Pancreas (tissue), 10 donors: ENCODE results near the gene SIX1. TPM values are rescaled to one million over a fixed set of nuclear protein-coding genes. Genes with fewer than 3 reads are reported as not detected.

ENCODE experiments used
- ATAC-seq, 4 donors: fragments of 200-7000 bp; cut with Tn5 transposase; one replicate each; pipeline versions ENCODE4 v1.8.0 to v1.9.1; 2020; ENCODE audit warnings: mild to moderate bottlenecking in 4 of 4, moderate library complexity in 4 of 4
- DNase-seq, 6 donors: peaks; one replicate each; pipeline ENCODE4 v3.0.0-alpha.2; 2020
- FAIRE-seq: peaks from 2 replicates; lab custom pipeline; 2012; peaks lifted over from hg19 to GRCh38; lab: Jason Lieb, UNC
- H3K27ac ChIP-seq, 4 donors: fragments of 200-600 bp; sonication (generic); 1 replicate in 3 of 4; 2 replicates in 1 of 4; pipeline versions ENCODE4 v1.5.0 to v1.8.0; 2020
- H3K27me3 ChIP-seq, 4 donors: fragments of 200-600 bp; one replicate each; pipeline ENCODE4 v1.8.0; 2021
- H3K36me3 ChIP-seq, 3 donors: fragments of 200-600 bp; sonication (generic) in 1 of 3; one replicate each; pipeline versions ENCODE4 v1.5.0 to v1.8.0; 2020 to 2021
- H3K4me1 ChIP-seq, 3 donors: fragments of 200-600 bp; one replicate each; pipeline ENCODE4 v1.8.0; 2021
- H3K4me3 ChIP-seq, 4 donors: fragments of 200-600 bp; sonication (generic) in 2 of 4; one replicate each; pipeline versions ENCODE4 v1.5.0 to v1.8.0; 2020 to 2021
- H3K9me3 ChIP-seq, 4 donors: fragments of 200-600 bp; one replicate each; pipeline ENCODE4 v1.8.0; 2021
- WGBS, 2 donors: extraction: QIAGEN DNeasy Blood & Tissue Kit; methylation state at CpG; one replicate each; pipeline ENCODE4 v1.1.7; 2013; 5-methylcytosine and 5-hydroxymethylcytosine counted together
- intact Hi-C, 3 donors: fragments of 100-400 bp; cut with DNase I; formaldehyde crosslinking; loops; one replicate each; pipeline versions ENCODE4 v1.11.1 to v1.14.2; 2022
- polyA plus RNA-seq, 2 donors: library from polyadenylated mRNA; stranded (reverse); fragments of 200-250 nt; gene quantifications; one replicate each; pipeline ENCODE4 v1.2.3, GENCODE V29; 2013
- total RNA-seq, 6 donors: library from RNA; stranded (reverse); fragmentation: NEBNext Ultra II Directional in 4 of 6; extraction: Animal tissue kit (Norgen Biotek cat#: 25700) in 4 of 6; gene quantifications; one replicate each; pipeline versions ENCODE4 v1.2.1 to v1.2.4, GENCODE V29; 2021 to 2023
- TF ChIP-seq, protein P1 (sequence below), 4 donors: fragments of 200-600 bp; sonication (generic) in 3 of 4; IDR thresholded peaks; one replicate each; pipeline versions ENCODE4 v1.5.0 to v1.8.0; 2021; ENCODE audit warnings: antibody characterized with exemption in 4 of 4
- donor health status: healthy with polysubstance abuse.
- donor health status: DM: no; HTN: no; CAD: no; lungs with moderate emphysema.
- donor health status: DM: no; HTN: no; CAD: no.
- donor health status: control.
- donor health status: control.
- donor health status: Bipolar disorder and iron deficiency.
- donor health status: DM: yes; HTN: yes; CAD: no.
- donor health status: DM: no; HTN: no; CAD: no.
- donor health status: DM: no; HTN: no; CAD: no.
- donor health status: DM: yes; HTN: yes; CAD: no.

SIX1 gene
- total and polyA plus RNA-seq, 8 donors = 0.06 to 0.09 (median 0.07) TPM; not detected in 4

DNA sequence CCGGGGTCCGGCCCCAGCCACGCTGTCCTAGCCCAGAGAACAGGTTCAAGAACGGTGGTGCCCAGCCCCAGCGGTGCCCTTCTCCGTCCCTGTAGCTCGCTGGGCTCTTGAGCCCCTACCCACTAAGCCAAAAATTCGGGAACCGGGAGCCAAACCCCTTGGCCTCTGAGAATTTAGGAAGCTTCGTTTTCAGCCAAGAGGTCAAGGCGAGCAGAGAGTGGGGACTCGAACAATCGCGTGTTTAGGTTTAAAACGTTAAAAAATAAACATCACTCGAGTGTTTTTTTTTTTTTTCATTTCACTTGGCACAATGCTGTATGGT, 6.2 kb downstream of the SIX1 start:
- Histone ChIP-seq H3K4me3 (no peak overlapping the region), H3K4me1 (peaks cover 0 to 9% (median 2%) of the 10 kb centered on the region in 3 donors), H3K27me3 (peaks cover 32 to 95% (median 59%) of the 10 kb centered on the region in 4 donors), H3K36me3 (no peaks in the 10 kb centered on the region), H3K9me3 (no peaks in the 10 kb centered on the region), H3K27ac (no peak overlapping the region)
- DNase-seq (no peak), FAIRE-seq (no peak), ATAC-seq (no peak)
- TF ChIP-seq, protein P1, sequence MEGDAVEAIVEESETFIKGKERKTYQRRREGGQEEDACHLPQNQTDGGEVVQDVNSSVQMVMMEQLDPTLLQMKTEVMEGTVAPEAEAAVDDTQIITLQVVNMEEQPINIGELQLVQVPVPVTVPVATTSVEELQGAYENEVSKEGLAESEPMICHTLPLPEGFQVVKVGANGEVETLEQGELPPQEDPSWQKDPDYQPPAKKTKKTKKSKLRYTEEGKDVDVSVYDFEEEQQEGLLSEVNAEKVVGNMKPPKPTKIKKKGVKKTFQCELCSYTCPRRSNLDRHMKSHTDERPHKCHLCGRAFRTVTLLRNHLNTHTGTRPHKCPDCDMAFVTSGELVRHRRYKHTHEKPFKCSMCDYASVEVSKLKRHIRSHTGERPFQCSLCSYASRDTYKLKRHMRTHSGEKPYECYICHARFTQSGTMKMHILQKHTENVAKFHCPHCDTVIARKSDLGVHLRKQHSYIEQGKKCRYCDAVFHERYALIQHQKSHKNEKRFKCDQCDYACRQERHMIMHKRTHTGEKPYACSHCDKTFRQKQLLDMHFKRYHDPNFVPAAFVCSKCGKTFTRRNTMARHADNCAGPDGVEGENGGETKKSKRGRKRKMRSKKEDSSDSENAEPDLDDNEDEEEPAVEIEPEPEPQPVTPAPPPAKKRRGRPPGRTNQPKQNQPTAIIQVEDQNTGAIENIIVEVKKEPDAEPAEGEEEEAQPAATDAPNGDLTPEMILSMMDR (IDR thresholded peaks at IDR 0.05) = no peak
- WGBS, 2 donors = 10 to 15% methylated on average over 16 of the region's 16 CpGs
- intact Hi-C loops = no loop called here

DNA sequence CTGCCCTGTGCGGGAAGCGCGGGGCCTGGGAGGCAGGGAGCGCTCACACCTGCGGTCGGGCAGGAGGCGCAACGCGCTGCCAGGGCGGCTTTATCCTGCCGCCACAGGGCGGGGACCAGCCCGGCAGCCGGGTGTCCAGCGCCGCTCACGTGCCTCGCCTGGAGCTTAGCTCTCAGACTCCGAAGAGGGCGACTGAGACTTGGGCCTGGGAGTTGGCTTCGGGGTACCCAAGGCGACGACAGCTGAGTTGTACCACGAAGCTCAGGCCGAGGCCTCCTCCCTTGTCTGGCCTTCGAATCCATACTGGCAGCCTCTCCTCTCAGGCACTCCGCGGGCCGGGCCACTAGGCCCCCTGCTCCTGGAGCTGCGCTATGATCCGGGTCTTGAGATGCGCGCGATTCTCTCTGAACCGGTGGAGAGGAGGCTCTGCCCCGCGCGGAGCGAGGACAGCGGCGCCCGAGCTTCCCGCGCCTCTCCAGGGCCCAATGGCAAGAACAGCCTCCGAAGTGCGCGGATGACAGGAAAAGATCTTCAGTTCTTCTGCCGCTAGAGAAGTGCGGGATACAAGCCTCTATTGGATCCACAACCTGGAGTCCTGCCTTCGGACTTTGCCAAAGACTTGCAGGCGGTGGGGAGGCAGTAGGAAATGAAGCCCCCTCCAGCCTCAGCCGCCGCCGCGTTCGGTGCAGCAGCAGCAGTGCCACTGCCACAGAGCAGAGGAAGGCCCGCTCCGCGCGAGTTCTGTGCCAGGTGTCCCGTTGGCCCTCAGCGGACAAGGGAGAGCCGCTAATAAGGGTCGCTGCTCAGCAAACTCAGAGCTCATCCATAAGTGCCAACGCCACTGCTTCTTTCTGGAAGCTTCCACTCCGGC, 6.8 kb downstream of the SIX1 start:
- ATAC-seq (peak; percentile 55 to 79 (median 74)), FAIRE-seq (no peak), DNase-seq (peak in 3 of 6 donors; percentile 34 to 67 (median 60))
- Histone ChIP-seq H3K27me3 (peaks cover 32 to 95% (median 60%) of the 10 kb centered on the region in 4 donors), H3K4me3 (peak overlapping the region in 2 of 4 donors; percentile 9 to 13), H3K27ac (no peak overlapping the region), H3K9me3 (no peaks in the 10 kb centered on the region), H3K36me3 (no peaks in the 10 kb centered on the region), H3K4me1 (peaks cover 0 to 7% (median 3%) of the 10 kb centered on the region in 3 donors)
- TF ChIP-seq, protein P1 (IDR thresholded peaks at IDR 0.05) = no peak
- WGBS, 2 donors = 8 to 10% methylated on average over 66 of the region's 66 CpGs
- intact Hi-C loops = no loop called here

DNA sequence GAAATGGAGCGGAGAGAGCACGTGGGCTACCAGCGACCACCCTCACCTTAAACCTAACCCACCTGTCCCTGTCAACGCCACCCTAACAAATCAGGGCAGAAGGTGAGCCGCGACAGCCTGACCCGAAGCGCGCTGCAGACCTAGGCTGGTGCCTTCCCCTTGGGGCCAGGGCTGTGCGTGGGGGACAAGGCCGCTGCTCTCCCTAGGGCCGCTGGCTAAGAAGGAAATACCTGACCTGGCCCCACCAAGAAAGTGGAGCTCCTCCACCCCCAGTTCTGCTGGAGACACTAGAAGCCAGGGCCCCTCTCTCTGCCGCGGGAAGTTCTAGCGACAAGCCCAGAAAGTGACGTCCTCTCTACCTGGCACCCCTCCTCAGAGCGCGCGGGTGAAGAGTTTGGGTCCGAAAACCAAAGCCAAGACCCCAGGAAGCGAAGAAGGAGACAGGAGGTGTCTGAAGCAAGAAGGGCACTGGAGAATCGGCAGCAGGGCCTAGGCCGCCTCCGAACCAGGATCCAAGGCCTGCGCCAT, 7.5 kb downstream of the SIX1 start:
- Histone ChIP-seq H3K4me3 (peak overlapping the region in 2 of 4 donors; percentile 9 to 13), H3K36me3 (no peaks in the 10 kb centered on the region), H3K27ac (no peak overlapping the region), H3K27me3 (peaks cover 32 to 95% (median 60%) of the 10 kb centered on the region in 4 donors), H3K9me3 (no peaks in the 10 kb centered on the region), H3K4me1 (peaks cover 0 to 7% (median 3%) of the 10 kb centered on the region in 3 donors)
- ATAC-seq = no peak
- intact Hi-C loops = no loop called here
- FAIRE-seq = no peak
- no peak for DNase-seq
- TF ChIP-seq, protein P1 (IDR thresholded peaks at IDR 0.05) = no peak
- 19 to 21% methylated on average over 25 of the region's 25 CpGs for WGBS, 2 donors

DNA sequence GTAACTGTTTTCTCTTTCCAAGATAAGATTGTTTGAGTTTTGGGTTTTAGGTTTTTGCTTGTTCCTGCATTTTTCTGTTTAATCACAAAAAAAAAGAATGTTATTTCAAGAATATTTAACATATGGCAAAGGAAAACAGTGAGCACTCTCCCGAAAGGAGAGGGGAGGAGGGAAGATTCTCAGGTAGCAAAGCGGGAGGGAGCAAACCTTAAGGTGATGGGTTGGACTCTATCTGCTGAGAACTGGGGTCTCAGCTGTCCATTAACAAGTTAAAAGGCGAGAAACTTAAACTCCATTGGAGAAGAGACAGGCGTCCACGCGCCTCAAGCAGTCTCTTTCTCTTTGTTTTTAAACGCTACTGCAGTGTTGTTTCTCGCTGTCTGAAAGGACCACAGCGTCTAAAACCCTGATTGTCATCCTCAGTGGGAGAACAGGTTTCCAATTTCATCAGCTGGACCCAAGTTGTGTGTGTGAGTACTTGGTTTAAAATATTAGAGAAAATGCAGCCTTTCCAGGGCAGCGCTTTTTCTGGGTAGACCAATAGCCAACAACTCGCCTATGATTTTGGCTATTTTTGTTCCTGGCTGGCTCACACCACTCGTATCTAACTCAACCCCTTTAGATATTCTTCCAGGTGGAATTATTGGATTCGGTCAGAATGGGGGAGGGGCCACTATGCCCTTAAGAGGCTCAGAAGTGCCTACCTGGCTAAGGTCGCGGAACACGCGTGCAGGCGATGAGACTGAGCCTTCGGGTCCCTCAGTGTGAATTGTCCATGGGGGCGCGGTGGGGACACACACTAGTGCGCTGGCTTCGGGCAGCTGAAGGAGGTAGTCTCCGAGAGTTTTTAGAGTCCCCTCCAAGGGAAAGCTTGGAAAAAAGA, 8.2 kb downstream of the SIX1 start:
- ATAC-seq (no peak), DNase-seq (no peak), FAIRE-seq (no peak)
- TF ChIP-seq, protein P1 (IDR thresholded peaks at IDR 0.05) = no peak
- H3K9me3 ChIP-seq = no peaks in the 10 kb centered on the region
- WGBS, 2 donors = 16 to 20% methylated on average over 24 of the region's 24 CpGs
- no peak overlapping the region for H3K4me3 ChIP-seq
- intact Hi-C loops = no loop called here
- H3K36me3 ChIP-seq = no peaks in the 10 kb centered on the region
- peaks cover 32 to 92% (median 55%) of the 10 kb centered on the region in 4 donors for H3K27me3 ChIP-seq
- no peak overlapping the region for H3K27ac ChIP-seq
- H3K4me1 ChIP-seq = peaks cover 0 to 7% (median 3%) of the 10 kb centered on the region in 3 donors
